Measurements from ENCODE around the gene RNU6-9.

DNA sequence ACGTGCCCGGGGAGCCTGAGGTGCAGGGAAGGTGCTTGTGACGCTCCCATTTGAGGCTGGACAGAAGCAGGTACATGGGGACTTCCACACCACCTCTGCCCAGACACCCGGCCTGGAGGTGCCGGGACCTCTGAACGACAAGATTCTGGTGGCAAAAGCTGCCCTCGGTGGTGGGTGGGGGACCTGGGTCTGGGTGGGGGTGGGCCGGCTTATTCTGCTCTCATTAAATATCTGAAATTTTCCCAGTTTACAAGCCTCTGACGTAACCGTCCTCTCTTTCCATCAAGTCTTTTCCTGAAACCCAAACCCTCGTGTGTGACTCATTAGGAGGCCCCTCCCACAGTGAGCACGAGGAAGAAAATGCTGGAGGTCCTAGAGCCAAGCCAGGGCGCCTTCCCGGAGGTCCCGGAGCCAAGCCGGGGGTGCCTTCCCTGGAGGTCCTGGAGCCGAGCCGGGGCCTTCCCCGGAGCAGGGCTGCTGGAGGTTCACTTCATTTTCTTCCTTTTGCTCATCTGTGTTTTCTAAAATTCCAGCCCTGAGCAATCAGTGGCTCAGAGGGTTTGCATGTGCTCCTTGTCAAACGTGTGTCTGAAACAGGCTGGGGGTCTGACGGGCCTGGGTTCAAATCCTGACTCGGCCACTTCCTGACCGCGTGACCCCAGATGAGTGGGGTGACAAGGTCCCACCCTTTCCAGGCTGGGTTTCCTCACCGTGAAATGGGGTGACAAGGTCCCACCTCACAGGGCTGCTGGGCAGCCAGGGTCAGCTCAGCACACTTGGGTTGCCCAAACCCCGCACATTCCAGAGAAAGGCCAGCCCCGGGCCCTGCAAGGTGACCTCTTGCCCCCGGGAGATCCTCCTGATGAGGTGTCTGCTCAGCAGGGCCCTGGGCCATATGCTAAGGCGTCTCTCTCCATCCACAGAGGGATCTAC is 23.8 kb upstream of the RNU6-9 start:
- TF ChIP-seq POLR2AphosphoS5 (IDR thresholded peaks at IDR 0.05; ENCODE audit: low read depth, low read length) (no peak), YY1 (IDR thresholded peaks at IDR 0.05; ENCODE audit: insufficient read depth, insufficient replicate concordance, low read depth, low read length) (no peak), BRCA1 (CRISPR knock-in tag; IDR thresholded peaks at IDR 0.05) (no peak), NR2C2 (CRISPR knock-in tag; IDR thresholded peaks at IDR 0.05; ENCODE audit: borderline replicate concordance) (no peak), RFX5 (IDR thresholded peaks at IDR 0.05; ENCODE audit: low read depth, low read length) (no peak)
- TF ChIP-seq, protein P1, sequence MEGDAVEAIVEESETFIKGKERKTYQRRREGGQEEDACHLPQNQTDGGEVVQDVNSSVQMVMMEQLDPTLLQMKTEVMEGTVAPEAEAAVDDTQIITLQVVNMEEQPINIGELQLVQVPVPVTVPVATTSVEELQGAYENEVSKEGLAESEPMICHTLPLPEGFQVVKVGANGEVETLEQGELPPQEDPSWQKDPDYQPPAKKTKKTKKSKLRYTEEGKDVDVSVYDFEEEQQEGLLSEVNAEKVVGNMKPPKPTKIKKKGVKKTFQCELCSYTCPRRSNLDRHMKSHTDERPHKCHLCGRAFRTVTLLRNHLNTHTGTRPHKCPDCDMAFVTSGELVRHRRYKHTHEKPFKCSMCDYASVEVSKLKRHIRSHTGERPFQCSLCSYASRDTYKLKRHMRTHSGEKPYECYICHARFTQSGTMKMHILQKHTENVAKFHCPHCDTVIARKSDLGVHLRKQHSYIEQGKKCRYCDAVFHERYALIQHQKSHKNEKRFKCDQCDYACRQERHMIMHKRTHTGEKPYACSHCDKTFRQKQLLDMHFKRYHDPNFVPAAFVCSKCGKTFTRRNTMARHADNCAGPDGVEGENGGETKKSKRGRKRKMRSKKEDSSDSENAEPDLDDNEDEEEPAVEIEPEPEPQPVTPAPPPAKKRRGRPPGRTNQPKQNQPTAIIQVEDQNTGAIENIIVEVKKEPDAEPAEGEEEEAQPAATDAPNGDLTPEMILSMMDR (CRISPR knock-in tag; IDR thresholded peaks at IDR 0.05): no peak
- TF ChIP-seq, protein P2, sequence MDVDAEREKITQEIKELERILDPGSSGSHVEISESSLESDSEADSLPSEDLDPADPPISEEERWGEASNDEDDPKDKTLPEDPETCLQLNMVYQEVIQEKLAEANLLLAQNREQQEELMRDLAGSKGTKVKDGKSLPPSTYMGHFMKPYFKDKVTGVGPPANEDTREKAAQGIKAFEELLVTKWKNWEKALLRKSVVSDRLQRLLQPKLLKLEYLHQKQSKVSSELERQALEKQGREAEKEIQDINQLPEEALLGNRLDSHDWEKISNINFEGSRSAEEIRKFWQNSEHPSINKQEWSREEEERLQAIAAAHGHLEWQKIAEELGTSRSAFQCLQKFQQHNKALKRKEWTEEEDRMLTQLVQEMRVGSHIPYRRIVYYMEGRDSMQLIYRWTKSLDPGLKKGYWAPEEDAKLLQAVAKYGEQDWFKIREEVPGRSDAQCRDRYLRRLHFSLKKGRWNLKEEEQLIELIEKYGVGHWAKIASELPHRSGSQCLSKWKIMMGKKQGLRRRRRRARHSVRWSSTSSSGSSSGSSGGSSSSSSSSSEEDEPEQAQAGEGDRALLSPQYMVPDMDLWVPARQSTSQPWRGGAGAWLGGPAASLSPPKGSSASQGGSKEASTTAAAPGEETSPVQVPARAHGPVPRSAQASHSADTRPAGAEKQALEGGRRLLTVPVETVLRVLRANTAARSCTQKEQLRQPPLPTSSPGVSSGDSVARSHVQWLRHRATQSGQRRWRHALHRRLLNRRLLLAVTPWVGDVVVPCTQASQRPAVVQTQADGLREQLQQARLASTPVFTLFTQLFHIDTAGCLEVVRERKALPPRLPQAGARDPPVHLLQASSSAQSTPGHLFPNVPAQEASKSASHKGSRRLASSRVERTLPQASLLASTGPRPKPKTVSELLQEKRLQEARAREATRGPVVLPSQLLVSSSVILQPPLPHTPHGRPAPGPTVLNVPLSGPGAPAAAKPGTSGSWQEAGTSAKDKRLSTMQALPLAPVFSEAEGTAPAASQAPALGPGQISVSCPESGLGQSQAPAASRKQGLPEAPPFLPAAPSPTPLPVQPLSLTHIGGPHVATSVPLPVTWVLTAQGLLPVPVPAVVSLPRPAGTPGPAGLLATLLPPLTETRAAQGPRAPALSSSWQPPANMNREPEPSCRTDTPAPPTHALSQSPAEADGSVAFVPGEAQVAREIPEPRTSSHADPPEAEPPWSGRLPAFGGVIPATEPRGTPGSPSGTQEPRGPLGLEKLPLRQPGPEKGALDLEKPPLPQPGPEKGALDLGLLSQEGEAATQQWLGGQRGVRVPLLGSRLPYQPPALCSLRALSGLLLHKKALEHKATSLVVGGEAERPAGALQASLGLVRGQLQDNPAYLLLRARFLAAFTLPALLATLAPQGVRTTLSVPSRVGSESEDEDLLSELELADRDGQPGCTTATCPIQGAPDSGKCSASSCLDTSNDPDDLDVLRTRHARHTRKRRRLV (CRISPR knock-in tag; IDR thresholded peaks at IDR 0.05): no peak

Measured in HepG2 (cell line).